H9 (cell line): Measurements from ENCODE around the gene C13orf46. TPM values are rescaled to one million over a fixed set of nuclear protein-coding genes. Genes with fewer than 3 reads are reported as not detected.

Source experiments
- DNase-seq: peaks from one replicate; pipeline ENCODE4 v3.0.0-alpha.2; 2017
- H2AFZ ChIP-seq: one replicate; pipeline ENCODE4 v1.6.1; 2013; ENCODE audit warnings: mild to moderate bottlenecking, low read length, control low read depth, moderate library complexity
- H2AK5ac ChIP-seq: 2 replicates; pipeline ENCODE4 v1.6.1; 2013; ENCODE audit warnings: low read length, control low read depth, mixed read lengths; ENCODE audit not compliant: insufficient read length
- H2BK120ac ChIP-seq: one replicate; pipeline ENCODE4 v1.6.1; 2013; ENCODE audit warnings: low read depth, mild to moderate bottlenecking, low read length, control low read depth, inconsistent platforms; ENCODE audit not compliant: poor library complexity, severe bottlenecking
- H2BK12ac ChIP-seq: 2 replicates; pipeline ENCODE4 v1.6.1; 2013; ENCODE audit warnings: low read length, control low read depth, mixed read lengths, low read depth; ENCODE audit not compliant: insufficient read length
- H2BK15ac ChIP-seq: 2 replicates; pipeline ENCODE4 v1.6.1; 2013; ENCODE audit warnings: low read depth, low read length, control low read depth
- H2BK20ac ChIP-seq: one replicate; pipeline ENCODE4 v1.6.1; 2013; ENCODE audit warnings: low read depth, mild to moderate bottlenecking, low read length, control low read depth, inconsistent platforms; ENCODE audit not compliant: poor library complexity, severe bottlenecking
- H2BK5ac ChIP-seq: 2 replicates; pipeline ENCODE4 v1.6.1; 2013; ENCODE audit warnings: low read length, control low read depth, mixed read lengths; ENCODE audit not compliant: insufficient read length
- H3K14ac ChIP-seq: 2 replicates; pipeline ENCODE4 v1.6.1; 2013; ENCODE audit warnings: low read length, control low read depth; ENCODE audit not compliant: insufficient read depth
- H3K18ac ChIP-seq: 2 replicates; pipeline ENCODE4 v1.6.1; 2013; ENCODE audit warnings: low read depth, mild to moderate bottlenecking, mixed read lengths, low read length, control low read depth; ENCODE audit not compliant: insufficient read length
- H3K23ac ChIP-seq: 2 replicates; pipeline ENCODE4 v1.6.1; 2013; ENCODE audit warnings: low read length, control low read depth, mixed read lengths, low read depth; ENCODE audit not compliant: insufficient read length
- H3K23me2 ChIP-seq: 2 replicates; pipeline ENCODE4 v1.6.1; 2013; ENCODE audit warnings: low read depth, mild to moderate bottlenecking, mixed read lengths, low read length, control low read depth; ENCODE audit not compliant: insufficient read length, poor library complexity, severe bottlenecking
- H3K27ac ChIP-seq: 2 replicates; pipeline ENCODE4 v1.5.1; 2013; ENCODE audit warnings: low read length, control low read depth, mixed read lengths, low read depth; ENCODE audit not compliant: insufficient read length
- H3K27me3 ChIP-seq: 2 replicates; pipeline ENCODE4 v1.6.1; 2013; ENCODE audit warnings: low read length, control low read depth, inconsistent platforms; ENCODE audit not compliant: insufficient read depth
- H3K4ac ChIP-seq: 2 replicates; pipeline ENCODE4 v1.6.1; 2013; ENCODE audit warnings: low read depth, mild to moderate bottlenecking, control low read depth, inconsistent platforms, low read length, moderate library complexity
- H3K4me1 ChIP-seq: 2 replicates; pipeline ENCODE4 v1.6.1; 2013; ENCODE audit warnings: low read length, control low read depth, inconsistent platforms; ENCODE audit not compliant: insufficient read depth
- H3K4me2 ChIP-seq: 2 replicates; pipeline ENCODE4 v1.6.1; 2013; ENCODE audit warnings: low read length, control low read depth, mixed read lengths; ENCODE audit not compliant: insufficient read length, insufficient read depth
- H3K56ac ChIP-seq: 2 replicates; pipeline ENCODE4 v1.6.1; 2013; ENCODE audit warnings: low read depth, mild to moderate bottlenecking, mixed read lengths, low read length, control low read depth; ENCODE audit not compliant: insufficient read length
- H3K79me1 ChIP-seq: 2 replicates; pipeline ENCODE4 v1.6.1; 2013; ENCODE audit warnings: low read depth, mild to moderate bottlenecking, moderate library complexity, low read length, control low read depth, inconsistent platforms; ENCODE audit not compliant: insufficient read depth, poor library complexity, severe bottlenecking
- H3K79me2 ChIP-seq: 2 replicates; pipeline ENCODE4 v1.6.1; 2013; ENCODE audit warnings: low read length, control low read depth, inconsistent platforms; ENCODE audit not compliant: insufficient read depth
- H3K9ac ChIP-seq: 2 replicates; pipeline ENCODE4 v1.6.1; 2013; ENCODE audit warnings: low read length, control low read depth, mixed read lengths; ENCODE audit not compliant: insufficient read length; ENCODE audit errors: extremely low read depth
- H3K9me3 ChIP-seq: one replicate; pipeline ENCODE4 v1.6.1; 2013; ENCODE audit warnings: low read depth, low read length, inconsistent platforms; ENCODE audit not compliant: control insufficient read depth
- H3T11ph ChIP-seq: one replicate; pipeline ENCODE4 v1.6.1; 2013; ENCODE audit warnings: mild to moderate bottlenecking, low read length, control low read depth, inconsistent platforms
- H4K20me1 ChIP-seq: one replicate; pipeline ENCODE4 v1.6.1; 2013; ENCODE audit not compliant: control insufficient read depth, insufficient read length, insufficient read depth
- H4K5ac ChIP-seq: 2 replicates; pipeline ENCODE4 v1.6.1; 2013; ENCODE audit warnings: low read depth, mild to moderate bottlenecking, mixed read lengths, low read length, control low read depth; ENCODE audit not compliant: insufficient read length
- H4K8ac ChIP-seq: replicated peaks from 2 replicates; pipeline ENCODE4 v1.6.1; 2013; ENCODE audit warnings: low read length, control low read depth, mixed read lengths, low read depth; ENCODE audit not compliant: insufficient read length
- H4K91ac ChIP-seq: 2 replicates; pipeline ENCODE4 v1.6.1; 2013; ENCODE audit warnings: low read depth, mild to moderate bottlenecking, moderate library complexity, mixed read lengths, low read length, control low read depth; ENCODE audit not compliant: insufficient read length
- H3K27ac Mint-ChIP-seq, 3 experiments: 2 replicates in 2 of 3; 3 replicates in 1 of 3; pipeline ENCODE4 v1.8.0; 2020 to 2021; ENCODE audit warnings: mixed read lengths in 3 of 3, mild to moderate bottlenecking in 1 of 3, moderate library complexity in 1 of 3
- H3K27me3 Mint-ChIP-seq: 2 replicates; pipeline ENCODE4 v1.8.0; 2021; ENCODE audit warnings: low read depth, mild to moderate bottlenecking, moderate library complexity, mixed read lengths
- H3K36me3 Mint-ChIP-seq, 3 experiments: 2 replicates in 2 of 3; 3 replicates in 1 of 3; pipeline ENCODE4 v1.8.0; 2020 to 2021; ENCODE audit warnings: low read depth in 3 of 3, mixed read lengths in 3 of 3; ENCODE audit not compliant: insufficient read depth in 1 of 3
- H3K4me1 Mint-ChIP-seq, 2 experiments: 2 replicates each; pipeline ENCODE4 v1.8.0; 2020; ENCODE audit warnings: mixed read lengths in 2 of 2
- H3K4me3 Mint-ChIP-seq, 2 experiments: 2 replicates in 1 of 2; 3 replicates in 1 of 2; pipeline ENCODE4 v1.8.0; 2020 to 2021; ENCODE audit warnings: mild to moderate bottlenecking in 2 of 2, mixed read lengths in 2 of 2, moderate library complexity in 1 of 2
- H3K9me3 Mint-ChIP-seq, 2 experiments: 2 replicates in 1 of 2; 3 replicates in 1 of 2; pipeline ENCODE4 v1.8.0; 2020; ENCODE audit warnings: mild to moderate bottlenecking in 2 of 2, mixed read lengths in 2 of 2, moderate library complexity in 1 of 2
- CTCF ChIP-seq: fragments of 200-600 bp; sonication (generic); conservative IDR thresholded peaks from 3 replicates; pipeline ENCODE4 v1.8.0; 2021; ENCODE audit warnings: antibody characterized with exemption, mild to moderate bottlenecking
- WGBS: extraction: QIAGEN DNeasy Blood & Tissue Kit; methylation state at CpG from one replicate; pipeline ENCODE4 v1.1.7; 2013; ENCODE audit warnings: missing lambda C conversion rate, low lambda C conversion rate, mixed read lengths; ENCODE audit not compliant: insufficient read length; ENCODE audit errors: extremely low coverage; 5-methylcytosine and 5-hydroxymethylcytosine counted together
- total RNA-seq: library from RNA; stranded (reverse); gene quantifications from 2 replicates; pipeline ENCODE4 v1.2.1, GENCODE V29; 2021

Gene C13orf46
- total RNA-seq, 1 experiment from 2014 or later, result 0.55 TPM

- no peaks in the 10 kb centered on the region for H3K79me1 ChIP-seq
- H3K36me3 Mint-ChIP-seq, result no peaks in the 10 kb centered on the region
- H3K4me1 Mint-ChIP-seq, result peaks cover 11 to 13% of the 10 kb centered on the region in 2 experiments
- no peaks in the 10 kb centered on the region; the same call in none of the 2 replicates for H3K27me3 Mint-ChIP-seq
- no peak overlapping the region for H3K27ac ChIP-seq
- no peak overlapping the region for H4K5ac ChIP-seq
- no peaks in the 10 kb centered on the region for H3K4me1 ChIP-seq
- no peak overlapping the region for H3K27ac Mint-ChIP-seq
- no peaks in the 10 kb centered on the region for H4K20me1 ChIP-seq
- H3K56ac ChIP-seq, result no peak overlapping the region
- no peak overlapping the region for H4K91ac ChIP-seq
- H3T11ph ChIP-seq, result no peak overlapping the region
- H3K27me3 ChIP-seq, result no peaks in the 10 kb centered on the region
- no peaks in the 10 kb centered on the region for H3K79me2 ChIP-seq
- H2BK20ac ChIP-seq, result no peak overlapping the region
- H2BK5ac ChIP-seq, result no peak overlapping the region
- no peak overlapping the region for H3K18ac ChIP-seq
- H2AFZ ChIP-seq, result no peak overlapping the region
- H3K9me3 ChIP-seq, result no peaks in the 10 kb centered on the region
- no peak for DNase-seq
- no peak overlapping the region for H3K4me2 ChIP-seq
- H3K23ac ChIP-seq, result no peak overlapping the region
- H2AK5ac ChIP-seq, result no peak overlapping the region
- H3K9me3 Mint-ChIP-seq, result no peaks in the 10 kb centered on the region
- no peak overlapping the region for H2BK15ac ChIP-seq
- no peak for TF ChIP-seq CTCF
- H2BK12ac ChIP-seq, result no peak overlapping the region
- H3K4ac ChIP-seq, result no peak overlapping the region
- H3K9ac ChIP-seq, result no peak overlapping the region
- H2BK120ac ChIP-seq, result no peak overlapping the region
- no peak overlapping the region for H3K4me3 Mint-ChIP-seq
- no peak overlapping the region for H3K14ac ChIP-seq
- no peaks in the 10 kb centered on the region for H3K23me2 ChIP-seq
- H4K8ac ChIP-seq, result no peak overlapping the region
- WGBS, result no CpG with 5 or more reads among the region's 20 CpGs
Measured at GRCh38 chr13:113937527-113938180, 36.2 kb downstream of the C13orf46 start.
